Activated naive CD4-positive, alpha-beta T cell treated with anti-CD3 and anti-CD28 coated beads, Interleukin-2, amount 50 U/mL, for 72 hours (primary cell): ENCODE results near the gene IQCB1. TPM values are rescaled to one million over a fixed set of nuclear protein-coding genes. Genes with fewer than 3 reads are reported as not detected.
A peak's percentile ranks its signal among the peaks of the same experiment; 100 is the strongest.
"Not testable (repeated sequence)": the region's sequence is repeated elsewhere in the genome, so short reads cannot be mapped to it uniquely, and the experiment has no call there.

Source experiments
- ATAC-seq, 2 donors: fragments of 150-1000 bp; cut with Tn5 transposase; 2 replicates each; pipeline ENCODE4 v1.10.0; 2021; ENCODE audit warnings: mild to moderate bottlenecking in 2 of 2, moderate library complexity in 2 of 2
- DNase-seq, 2 donors: peaks; one replicate each; pipeline ENCODE4 v3.0.0; 2021 to 2022; ENCODE audit warnings: low spot score in 2 of 2
- H3K27ac Mint-ChIP-seq, 2 donors: one replicate each; pipeline ENCODE4 v1.8.0; 2022; ENCODE audit warnings: mild to moderate bottlenecking in 2 of 2, mixed read lengths in 2 of 2
- H3K36me3 Mint-ChIP-seq, 2 donors: one replicate each; pipeline ENCODE4 v1.8.0; 2022; ENCODE audit warnings: mixed read lengths in 2 of 2
- H3K9me3 Mint-ChIP-seq, 2 donors: one replicate each; pipeline ENCODE4 v1.8.0; 2022; ENCODE audit warnings: mixed read lengths in 2 of 2
- total RNA-seq, 2 donors: library from RNA; stranded (reverse); gene quantifications; one replicate each; pipeline ENCODE4 v1.2.3, GENCODE V29; 2022

The IQCB1 gene
- total RNA-seq, 2 donors from 2014 or later, result 34.7 to 50.6 TPM

GRCh38 chr3:121759541-121760202, 75.2 kb downstream of the IQCB1 start:
- DNase-seq, result no peak
- no peak for ATAC-seq
- no peaks in the 10 kb centered on the region for H3K9me3 Mint-ChIP-seq
- no peak overlapping the region for H3K27ac Mint-ChIP-seq
- H3K36me3 Mint-ChIP-seq, result no peaks in the 10 kb centered on the region

- no peak for ATAC-seq
- no peak for DNase-seq
- Mint-ChIP-seq H3K36me3 (no peaks in the 10 kb centered on the region), H3K27ac (no peak overlapping the region), H3K9me3 (no peaks in the 10 kb centered on the region)
Measured at GRCh38 chr3:121758727-121759450, 76.0 kb downstream of the IQCB1 start.

DNA sequence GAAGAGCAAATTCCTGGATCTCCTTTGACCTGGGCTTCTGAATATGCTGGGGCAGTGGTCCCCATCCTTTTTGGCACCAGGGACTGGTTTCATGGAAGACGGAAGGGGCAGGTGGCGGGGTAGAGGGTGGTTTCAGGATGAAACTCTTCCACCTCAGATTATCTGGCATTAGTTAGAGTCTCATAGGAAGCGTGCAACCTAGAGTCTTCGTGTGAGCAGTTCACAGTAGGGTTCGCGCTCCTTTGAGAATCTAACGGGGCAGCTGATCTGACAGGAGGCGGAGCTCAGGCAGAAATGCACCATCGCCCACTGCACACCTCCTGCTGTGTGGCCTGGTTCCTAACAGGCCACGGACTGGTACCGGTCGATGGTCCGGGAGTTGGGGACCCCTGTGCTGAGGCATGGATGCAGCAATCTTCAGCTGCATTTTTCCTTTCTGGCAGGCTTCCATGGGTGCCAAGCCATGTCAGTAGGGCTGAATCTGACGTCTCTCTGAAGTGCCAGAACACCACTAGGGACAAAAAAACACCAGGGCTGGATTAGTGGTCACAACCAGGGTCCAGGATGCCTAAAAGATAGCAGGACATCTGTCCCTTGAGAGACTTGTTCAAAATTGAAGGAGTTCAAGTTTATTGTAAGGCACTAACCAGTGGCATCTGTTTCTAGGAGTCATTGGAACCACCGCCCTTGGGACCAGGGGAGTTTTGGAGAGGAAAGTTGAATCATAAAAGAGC, 76.9 kb downstream of the IQCB1 start:
- ATAC-seq, result no peak
- Mint-ChIP-seq H3K9me3 (no peaks in the 10 kb centered on the region), H3K36me3 (no peaks in the 10 kb centered on the region), H3K27ac (no peak overlapping the region)
- DNase-seq, result no peak

GRCh38 chr3:121757087-121757811, 77.6 kb downstream of the IQCB1 start:
- Mint-ChIP-seq H3K9me3 (no peaks in the 10 kb centered on the region), H3K27ac (no peak overlapping the region), H3K36me3 (no peaks in the 10 kb centered on the region)
- DNase-seq (no peak), ATAC-seq (no peak)

GRCh38 chr3:121752772-121753171, 82.1 kb downstream of the IQCB1 start:
- peak overlapping the region in 1 of 2 donors; percentile 9 for H3K27ac Mint-ChIP-seq
- no peaks in the 10 kb centered on the region for H3K36me3 Mint-ChIP-seq
- no peaks in the 10 kb centered on the region for H3K9me3 Mint-ChIP-seq
- ATAC-seq (no peak), DNase-seq (no peak)

GRCh38 chr3:121752261-121752660, 82.6 kb downstream of the IQCB1 start:
- Mint-ChIP-seq H3K36me3 (no peaks in the 10 kb centered on the region), H3K9me3 (no peaks in the 10 kb centered on the region), H3K27ac (no peak overlapping the region)
- ATAC-seq (no peak), DNase-seq (no peak)

- DNase-seq (no peak), ATAC-seq (no peak)
- Mint-ChIP-seq H3K36me3 (no peaks in the 10 kb centered on the region), H3K27ac (no peak overlapping the region), H3K9me3 (no peaks in the 10 kb centered on the region)
Measured at GRCh38 chr3:121750087-121750415, 84.8 kb downstream of the IQCB1 start.

DNA sequence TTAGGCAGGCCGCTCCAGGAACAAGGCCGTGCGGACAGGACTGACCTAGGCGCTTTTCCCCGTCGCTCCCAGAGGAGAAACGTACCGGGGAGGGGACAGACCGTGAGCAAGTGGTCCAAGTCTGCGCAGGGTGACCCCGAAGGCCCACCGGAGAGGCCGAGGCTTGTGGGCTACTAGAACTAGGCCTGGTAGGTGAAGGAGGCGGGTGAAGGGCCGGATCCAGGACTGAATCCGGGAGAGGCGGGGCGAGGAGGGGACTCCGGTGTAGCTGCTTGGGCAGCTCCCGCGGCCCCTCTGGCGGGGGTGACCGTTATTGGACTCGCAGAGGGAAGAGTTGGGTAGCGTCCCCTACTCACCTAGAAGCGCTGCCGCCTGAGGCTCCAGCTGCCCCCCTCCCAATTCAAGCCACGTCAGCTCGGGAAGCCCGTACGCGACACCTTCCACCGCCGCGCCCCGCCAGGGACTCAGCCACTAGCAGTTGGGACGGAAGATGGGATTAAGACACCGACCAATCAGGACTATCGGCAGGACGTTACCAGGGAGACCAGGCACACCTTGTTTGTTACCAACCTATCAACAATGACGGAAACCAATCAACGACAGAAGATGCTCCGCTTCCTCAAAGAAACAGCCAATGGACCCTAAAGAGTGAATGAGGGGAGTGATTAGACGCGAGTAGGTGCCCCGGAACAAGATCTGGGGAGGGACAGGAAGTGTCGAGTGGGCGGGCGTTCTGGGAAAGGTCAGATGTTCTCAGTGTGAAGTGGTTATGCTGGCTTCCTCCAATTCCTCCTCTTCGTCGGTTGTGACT, 85.4 kb downstream of the IQCB1 start, which contains the start of gene GOLGB1:
TSS of gene GOLGB1 (minus strand) at position 466 of the 811 bp plus-strand sequence. CDS start 18,770 bp downstream, outside the sequence.
- H3K27ac Mint-ChIP-seq, result no peak within 1 kb of the TSS
- DNase-seq (peak; percentile 87 to 94), ATAC-seq (peak; percentile 96 to 97)
- H3K36me3 Mint-ChIP-seq, result no peaks in the 10 kb centered on the region
- H3K9me3 Mint-ChIP-seq, result no peaks in the 10 kb centered on the region

DNA sequence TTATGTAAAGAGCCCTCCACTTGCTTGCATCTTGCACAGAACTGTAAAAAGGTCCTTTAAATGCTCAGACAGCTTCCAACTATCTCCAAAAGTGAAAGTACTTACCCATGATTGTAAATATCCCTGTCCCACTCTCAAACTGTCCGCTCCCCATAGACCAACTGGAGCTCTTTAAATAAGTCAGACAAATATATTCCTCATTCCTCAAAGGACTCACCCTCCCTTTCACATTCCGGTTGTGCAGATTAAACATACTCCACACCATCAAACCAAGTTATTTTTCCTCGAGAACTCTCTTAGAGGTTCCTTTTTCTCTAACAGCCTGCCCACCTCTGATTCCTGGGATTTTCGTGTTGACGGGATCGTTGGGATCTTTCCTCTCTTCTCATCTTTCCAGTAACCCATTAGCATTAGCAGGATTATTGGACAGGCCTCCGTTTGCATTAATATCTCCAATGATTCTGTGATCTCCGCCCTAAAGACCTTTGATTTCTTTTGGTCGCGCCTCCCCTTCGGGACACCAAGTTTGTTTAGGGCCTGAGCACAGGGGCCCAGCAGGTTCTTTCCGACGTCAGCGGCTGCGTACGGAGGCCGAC, 86.1 kb downstream of the IQCB1 start:
- ATAC-seq (peak in 1 of 2 donors; percentile 21), DNase-seq (no peak)
- H3K27ac Mint-ChIP-seq, result no peak overlapping the region

GRCh38 chr3:121747976-121748375, 86.9 kb downstream of the IQCB1 start:
- Mint-ChIP-seq H3K9me3 (no peaks in the 10 kb centered on the region), H3K36me3 (peaks cover 0 to 4% of the 10 kb centered on the region in 2 donors), H3K27ac (no peak overlapping the region)
- ATAC-seq, result no peak
- DNase-seq, result no peak

More for the DNA sequence above, 86.1 kb downstream of the IQCB1 start:
- Mint-ChIP-seq H3K9me3 (no peaks in the 10 kb centered on the region), H3K36me3 (no peaks in the 10 kb centered on the region)

GRCh38 chr3:121743106-121743505, 91.8 kb downstream of the IQCB1 start:
- peaks cover 15 to 17% of the 10 kb centered on the region in 2 donors for H3K36me3 Mint-ChIP-seq
- H3K27ac Mint-ChIP-seq, ATAC-seq, H3K9me3 Mint-ChIP-seq, DNase-seq: not testable (repeated sequence)

DNA sequence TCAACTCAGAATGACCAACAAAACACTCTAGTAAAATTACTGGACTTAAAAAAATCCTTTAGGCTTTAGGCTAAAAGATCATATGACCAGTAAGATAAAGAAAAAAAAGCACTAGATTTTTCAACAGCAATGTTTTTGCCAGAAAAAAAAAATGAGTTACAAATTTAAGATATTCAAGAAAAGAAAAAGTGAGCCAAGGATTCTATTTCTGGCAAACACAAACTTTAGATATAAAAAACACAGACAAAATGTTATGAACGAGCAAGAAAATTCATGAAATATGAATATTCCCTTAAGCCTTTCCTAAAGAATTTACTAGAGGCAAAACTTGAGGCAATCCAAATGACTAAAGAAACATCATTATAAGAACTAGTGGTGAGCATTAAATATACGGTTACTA, 94.0 kb downstream of the IQCB1 start:
- H3K27ac Mint-ChIP-seq, result no peak overlapping the region
- H3K9me3 Mint-ChIP-seq, result no peaks in the 10 kb centered on the region
- DNase-seq (no peak), ATAC-seq (no peak)
- peaks cover 16 to 23% of the 10 kb centered on the region in 2 donors for H3K36me3 Mint-ChIP-seq

- no peak for DNase-seq
- Mint-ChIP-seq H3K36me3 (peaks cover 16 to 23% of the 10 kb centered on the region in 2 donors), H3K27ac (no peak overlapping the region), H3K9me3 (no peaks in the 10 kb centered on the region)
- ATAC-seq, result no peak
Measured at GRCh38 chr3:121739902-121740301, 95.0 kb downstream of the IQCB1 start.

DNA sequence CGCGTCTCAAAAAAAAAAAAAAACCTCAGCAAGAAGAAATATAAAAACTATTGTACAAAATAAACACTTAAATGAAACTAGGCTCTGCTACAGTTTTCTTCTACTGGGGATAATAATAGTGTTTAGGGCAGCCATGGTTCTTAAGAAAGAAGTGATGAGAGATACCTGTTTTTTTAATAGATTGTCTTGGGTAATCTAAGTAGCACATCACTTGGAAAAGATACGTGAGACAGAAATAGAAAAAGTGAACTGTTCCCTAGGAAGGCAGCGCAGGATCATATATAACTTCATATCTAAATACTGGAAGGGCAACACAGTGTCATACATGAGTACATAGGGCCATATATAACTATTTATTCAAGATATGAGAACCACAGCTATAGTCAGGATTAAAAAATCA, 97.2 kb downstream of the IQCB1 start:
- no peak overlapping the region for H3K27ac Mint-ChIP-seq
- no peaks in the 10 kb centered on the region for H3K9me3 Mint-ChIP-seq
- no peak for ATAC-seq
- DNase-seq, result no peak
- peaks cover 15 to 16% of the 10 kb centered on the region in 2 donors for H3K36me3 Mint-ChIP-seq

DNA sequence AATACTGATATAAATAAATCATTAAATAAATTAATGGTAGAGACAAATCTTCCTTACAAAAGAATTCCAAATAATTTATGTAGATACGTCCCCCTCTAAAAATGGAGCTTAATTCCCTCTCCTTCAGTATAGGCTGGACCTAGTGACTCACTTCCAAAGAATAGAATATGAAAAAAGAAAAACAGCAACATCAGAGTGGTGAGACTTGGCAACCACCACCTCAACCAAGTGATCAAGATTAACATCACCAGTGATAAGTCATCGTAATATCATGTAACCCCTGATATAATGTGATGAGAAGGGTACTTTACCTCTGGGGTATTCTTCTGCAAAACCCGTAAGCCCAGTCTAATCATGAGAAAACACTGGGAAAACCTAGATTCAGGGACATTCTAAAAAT, 98.7 kb downstream of the IQCB1 start:
- H3K27ac Mint-ChIP-seq, result peak overlapping the region in 1 of 2 donors; percentile 22
- H3K36me3 Mint-ChIP-seq, result peaks cover 6 to 7% of the 10 kb centered on the region in 2 donors
- peak; percentile 48 to 74 for ATAC-seq
- no peaks in the 10 kb centered on the region for H3K9me3 Mint-ChIP-seq
- DNase-seq, result no peak
